Endometrial microvascular endothelial cells (primary cell): ENCODE data around the gene ZNF618. TPM values are rescaled to one million over a fixed set of nuclear protein-coding genes. Genes with fewer than 3 reads are reported as not detected.

Experiments used
- in situ Hi-C: cut with HindIII; loops from 2 replicates; pipeline ENCODE4 v1.10.0; 2017; ENCODE audit warnings: low sequenced_read_pairs, low pct_unique_long_range_greater_than_20kb; ENCODE audit errors: inconsistent ontology term
- total RNA-seq: library from RNA; depleted of rRNA; stranded (reverse); fragments of >200 nt; gene quantifications from one replicate; pipeline ENCODE4 v1.2.3, GENCODE V29; 2015; ENCODE audit errors: inconsistent ontology term

ZNF618 gene
- total RNA-seq, 1 donor from 2014 or later, result 13.4 TPM

GRCh38 chr9:114093761-114094505 is 217.8 kb downstream of the ZNF618 start:
- in situ Hi-C loops, result no loop called here

- in situ Hi-C loops, result no loop called here
Observed at GRCh38 chr9:114094971-114095370, 218.9 kb downstream of the ZNF618 start.

GRCh38 chr9:114096041-114096511 is 220.0 kb downstream of the ZNF618 start:
- in situ Hi-C loops, result no loop called here

GRCh38 chr9:114096866-114097612 is 220.9 kb downstream of the ZNF618 start:
- in situ Hi-C loops, result no loop called here

GRCh38 chr9:114097613-114098020 is 221.5 kb downstream of the ZNF618 start:
- in situ Hi-C loops, result no loop called here

GRCh38 chr9:114098021-114098935 is 222.2 kb downstream of the ZNF618 start:
- in situ Hi-C loops, result no loop called here

- in situ Hi-C loops, result no loop called here
Observed at GRCh38 chr9:114098936-114099668, 223.0 kb downstream of the ZNF618 start, which contains the start of gene KIF12. TSS of gene KIF12 (minus strand) at chr9:114099292. CDS start at chr9:114099276, 16 bp downstream.

GRCh38 chr9:114099669-114100270 is 223.7 kb downstream of the ZNF618 start:
- in situ Hi-C loops, result no loop called here

- in situ Hi-C loops, result no loop called here
Observed at GRCh38 chr9:114100536-114100935, 224.4 kb downstream of the ZNF618 start.

GRCh38 chr9:114102484-114102883 is 226.4 kb downstream of the ZNF618 start:
- in situ Hi-C loops, result no loop called here

- in situ Hi-C loops, result no loop called here
Observed at GRCh38 chr9:114105236-114105635, 229.1 kb downstream of the ZNF618 start.

Other genes starting within 250 kb of the ZNF618 start
- gene AMBP, start 202.0 kb downstream of the ZNF618 start, total RNA-seq, result not detected
- not detected for gene KIF12, start 223.0 kb downstream of the ZNF618 start, total RNA-seq